Amygdala (tissue), 56 donors: ENCODE data around the gene FGL2.
"Not testable (repeated sequence)": the region's sequence is repeated elsewhere in the genome, so short reads cannot be mapped to it uniquely, and the experiment has no call there.

Experiments used
- DNase-seq, 56 donors: peaks; one replicate each; lab custom pipeline; 2025; lab: John Stamatoyannopoulos, UW

Gene FGL2

DNA sequence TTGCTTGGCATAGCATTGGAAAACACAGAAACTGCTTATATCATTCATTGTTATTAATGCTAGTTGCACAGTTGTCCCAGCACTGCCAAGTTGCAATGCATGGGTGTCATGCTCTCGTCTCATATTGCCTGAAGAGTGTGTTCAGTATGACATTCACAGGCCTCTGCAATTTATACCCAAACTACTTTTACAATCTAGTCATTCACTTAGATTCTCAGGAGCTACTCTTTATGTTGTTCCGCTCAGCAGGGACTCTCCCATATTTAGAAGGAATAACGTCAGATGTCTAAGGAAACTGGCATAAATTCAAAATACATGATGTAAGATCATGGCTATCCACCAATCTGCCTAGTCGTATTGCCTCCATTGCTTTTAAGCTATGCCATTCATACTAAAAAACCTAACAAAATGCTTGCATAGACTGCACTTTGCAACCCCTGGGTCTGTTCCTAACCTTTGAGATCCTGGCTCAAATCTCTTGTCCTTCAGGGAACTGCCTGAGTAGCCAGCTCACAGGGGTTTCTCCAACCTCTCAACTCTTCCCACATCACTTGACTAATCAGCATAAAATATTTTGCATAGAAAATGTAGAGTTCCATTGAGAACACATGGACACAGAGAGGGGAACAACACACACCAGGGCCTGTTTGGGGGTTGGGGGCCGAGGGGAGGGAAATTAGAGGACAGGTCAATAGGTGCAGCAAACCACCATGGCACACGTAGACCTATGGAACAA is 27.0 kb downstream of the FGL2 start:
- not testable (repeated sequence) for DNase-seq

DNA sequence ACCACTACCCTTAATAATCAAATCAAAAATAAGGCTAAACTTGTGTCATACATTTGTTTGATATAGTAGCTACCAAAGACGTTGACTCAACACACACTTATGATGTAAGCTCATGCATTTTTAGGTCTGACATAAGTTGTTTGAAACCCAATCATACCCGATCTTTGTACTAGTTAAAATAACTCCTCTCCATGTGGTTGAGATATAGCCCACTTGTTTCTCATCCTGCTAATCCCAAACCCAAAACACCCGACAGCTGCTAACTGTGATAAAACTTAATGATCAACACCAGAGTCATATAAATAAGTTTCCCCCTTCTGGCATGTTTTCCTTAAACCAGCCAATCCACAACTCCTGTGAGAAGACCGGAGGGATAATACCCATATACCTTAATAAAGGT is 28.5 kb downstream of the FGL2 start:
- DNase-seq, result not testable (repeated sequence)

DNA sequence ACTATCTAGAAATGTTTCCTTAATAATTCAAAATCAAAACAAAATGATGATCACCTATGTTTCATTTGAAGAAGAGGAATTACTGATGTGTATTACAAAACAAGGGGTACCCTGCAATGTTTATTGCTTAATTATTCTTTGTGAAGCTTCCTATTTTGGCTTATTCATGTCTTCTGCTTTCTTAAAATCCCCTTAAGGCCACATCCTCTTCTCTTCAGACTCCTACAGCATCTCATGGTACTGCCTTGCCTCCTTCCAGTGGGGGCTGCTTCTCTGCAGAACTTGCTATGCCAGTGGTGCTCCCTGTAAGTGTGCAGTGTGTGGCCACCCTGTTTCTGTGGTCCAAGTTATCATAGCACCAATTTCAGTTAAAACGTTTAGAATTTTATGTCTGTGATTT is 42.2 kb downstream of the FGL2 start:
- DNase-seq, result no peak

DNA sequence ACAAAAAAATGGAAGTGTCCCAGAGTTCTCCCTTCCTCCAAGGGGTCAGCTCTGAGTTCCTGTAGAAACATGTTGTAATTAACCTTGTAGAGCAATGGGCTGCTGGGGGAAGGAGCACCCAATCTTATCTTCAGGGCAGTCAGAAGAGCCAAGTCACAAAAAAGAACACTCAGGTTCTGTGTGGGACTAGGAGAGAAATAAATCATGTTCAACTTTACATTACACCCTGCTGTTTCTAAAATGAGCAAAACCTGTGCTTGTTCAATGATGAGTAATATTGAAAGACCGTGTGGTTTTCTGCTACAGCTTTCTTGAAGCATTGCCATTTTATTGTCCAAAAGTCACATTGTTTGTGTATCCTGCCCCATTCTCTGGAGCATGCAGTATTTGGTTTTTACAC is 42.6 kb downstream of the FGL2 start:
- not testable (repeated sequence) for DNase-seq

DNA sequence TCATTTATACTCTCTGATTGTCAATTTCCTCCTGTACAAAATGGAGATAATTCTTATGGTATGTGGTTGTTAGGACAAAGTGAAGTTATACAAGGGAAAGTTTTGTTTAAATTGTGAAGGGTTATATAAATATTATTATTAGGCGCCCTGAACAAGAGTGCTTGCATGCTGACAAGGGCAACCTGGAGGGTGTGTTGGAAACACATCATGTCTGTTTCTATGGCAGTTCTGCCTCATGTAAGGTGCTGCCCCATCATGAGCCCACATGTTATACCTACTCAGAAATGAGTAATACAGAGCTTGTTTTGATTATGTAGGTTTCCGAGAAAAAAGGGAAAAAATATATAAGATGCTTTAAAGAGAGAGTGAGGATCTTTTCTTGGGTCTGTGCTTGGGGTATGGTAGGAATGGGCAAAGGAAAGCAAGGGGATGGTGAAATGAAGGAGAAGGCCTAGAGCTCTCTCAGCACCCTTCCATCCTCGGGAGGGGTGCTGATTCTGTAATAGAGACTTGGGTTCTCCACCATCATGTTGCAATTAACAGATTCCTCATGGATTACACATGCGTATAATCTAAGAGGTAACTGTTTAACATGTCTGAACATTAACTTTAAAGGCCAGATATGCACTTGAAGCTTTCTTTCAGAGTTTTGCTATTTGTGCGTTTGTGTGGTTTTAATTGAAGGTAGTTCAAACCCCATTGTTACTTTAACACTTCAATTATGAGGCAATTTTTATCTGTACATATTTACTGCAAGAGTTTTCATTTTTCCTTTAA is 43.8 kb downstream of the FGL2 start:
- DNase-seq, result not testable (repeated sequence)

DNA sequence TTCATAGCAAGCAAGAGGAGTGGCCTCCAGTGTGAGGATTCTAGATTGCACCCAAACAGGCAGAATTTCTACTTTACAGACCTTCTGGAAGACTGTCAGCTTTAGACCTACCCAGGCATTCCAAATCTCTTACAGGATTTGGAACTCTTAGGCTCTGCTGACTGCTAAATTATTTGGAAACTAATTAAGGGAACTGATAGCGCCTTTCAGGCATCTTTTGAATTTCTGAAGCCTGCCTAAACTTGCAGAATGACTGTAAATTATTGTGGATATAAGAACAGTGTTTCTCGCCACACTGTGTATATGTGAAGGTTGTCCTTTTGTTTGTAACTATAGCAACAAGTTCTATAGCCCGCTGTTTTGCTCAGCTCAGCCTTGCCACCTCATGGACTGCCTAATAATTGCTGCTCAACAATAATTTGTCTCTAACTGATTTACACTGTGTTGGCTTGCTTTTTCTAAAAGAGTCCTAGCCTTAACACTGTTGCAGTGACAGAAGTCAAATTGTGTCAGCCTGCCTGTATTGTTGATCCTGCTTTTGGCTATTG is 44.6 kb downstream of the FGL2 start:
- not testable (repeated sequence) for DNase-seq

DNA sequence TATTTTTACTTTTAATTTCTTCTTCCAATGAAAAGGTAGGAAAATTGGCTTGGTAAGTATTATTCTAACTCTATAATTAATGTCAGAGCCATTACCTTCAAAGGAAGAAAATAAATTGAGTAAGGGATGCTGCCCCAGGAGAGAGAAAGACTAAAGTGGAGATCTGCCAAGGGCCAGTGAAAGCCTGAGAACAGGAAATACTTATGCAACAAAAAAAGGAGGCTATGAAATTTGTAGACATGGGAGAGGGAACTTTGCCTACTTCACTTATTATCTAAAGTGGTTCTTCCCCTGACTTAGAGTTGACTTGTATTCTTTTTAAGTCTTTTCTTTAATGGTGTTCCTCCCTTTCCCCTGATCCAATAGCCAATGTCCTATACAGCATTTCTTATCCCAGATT is 47.4 kb downstream of the FGL2 start:
- not testable (repeated sequence) for DNase-seq
